CD14-positive monocyte (primary cell): ENCODE measurements around the gene PLSCR3. TPM values are rescaled to one million over a fixed set of nuclear protein-coding genes. Genes with fewer than 3 reads are reported as not detected.

ENCODE experiments used
- DNase-seq, 3 donors: peaks; one replicate each; pipeline ENCODE4 v3.0.0-alpha.2; 2011 to 2022
- H2AFZ ChIP-seq: 2 replicates; pipeline ENCODE4 v1.6.0; 2012; ENCODE audit warnings: mild to moderate bottlenecking, low read depth, low read length, inconsistent platforms; ENCODE audit not compliant: insufficient read depth, poor library complexity, severe bottlenecking
- H3K27ac ChIP-seq, 2 donors: 1 replicate in 1 of 2; 2 replicates in 1 of 2; pipeline ENCODE4 v1.5.1; 2012 to 2013; ENCODE audit warnings: low read length in 2 of 2, control low read depth in 1 of 2, inconsistent platforms in 1 of 2, low read depth in 1 of 2, mild to moderate bottlenecking in 1 of 2
- H3K27me3 ChIP-seq, 2 donors: one replicate each; pipeline versions ENCODE4 v1.6.0 to v1.6.1; 2011 to 2013; ENCODE audit warnings: low read length in 2 of 2; ENCODE audit not compliant: control insufficient read depth in 2 of 2, insufficient read depth in 2 of 2
- H3K36me3 ChIP-seq, 2 donors: replicated peaks in 1 of 2; 1 replicate in 1 of 2; 2 replicates in 1 of 2; pipeline versions ENCODE4 v1.5.1 to v1.6.1; 2012 to 2013; ENCODE audit warnings: low read length in 2 of 2, control low read depth in 1 of 2, inconsistent platforms in 1 of 2, mild to moderate bottlenecking in 1 of 2; ENCODE audit not compliant: insufficient read depth in 2 of 2, control insufficient read depth in 1 of 2
- H3K4me1 ChIP-seq, 2 donors: 1 replicate in 1 of 2; 2 replicates in 1 of 2; pipeline versions ENCODE4 v1.5.1 to v1.6.1; 2012 to 2013; ENCODE audit warnings: low read length in 2 of 2, control low read depth in 1 of 2, inconsistent platforms in 1 of 2, mild to moderate bottlenecking in 1 of 2, moderate library complexity in 1 of 2; ENCODE audit not compliant: insufficient read depth in 2 of 2, control insufficient read depth in 1 of 2
- H3K4me2 ChIP-seq: replicated peaks from 2 replicates; pipeline ENCODE3; 2012; ENCODE audit warnings: low read length, moderate library complexity, mild to moderate bottlenecking; ENCODE audit not compliant: poor library complexity, severe bottlenecking; ENCODE audit errors: extremely low read depth
- H3K4me3 ChIP-seq, 3 experiments: fragments of 200-600 bp in 1 of 3; sonication (generic) in 1 of 3; replicated peaks in 1 of 3; 1 replicate in 2 of 3; 2 replicates in 1 of 3; pipeline ENCODE4 v1.5.1; 2011 to 2013; ENCODE audit warnings: low read length in 3 of 3, mild to moderate bottlenecking in 3 of 3, control low read depth in 2 of 3, low read depth in 2 of 3, inconsistent platforms in 1 of 3, moderate library complexity in 1 of 3
- H3K79me2 ChIP-seq: 2 replicates; pipeline ENCODE4 v1.6.0; 2012; ENCODE audit warnings: mild to moderate bottlenecking, control low read depth, inconsistent platforms, low read length, moderate library complexity; ENCODE audit not compliant: insufficient read depth
- H3K9ac ChIP-seq: 2 replicates; pipeline ENCODE4 v1.6.0; 2017; ENCODE audit warnings: low read length, mild to moderate bottlenecking; ENCODE audit not compliant: insufficient read depth, poor library complexity, severe bottlenecking
- H3K9me3 ChIP-seq, 2 donors: replicated peaks in 1 of 2; 1 replicate in 1 of 2; 2 replicates in 1 of 2; pipeline versions ENCODE4 v1.5.1 to v1.6.1; 2012 to 2013; ENCODE audit warnings: low read length in 2 of 2, control low read depth in 1 of 2; ENCODE audit not compliant: control insufficient read depth in 1 of 2, insufficient read depth in 1 of 2
- H4K20me1 ChIP-seq: 2 replicates; pipeline ENCODE4 v1.6.0; 2012; ENCODE audit warnings: mild to moderate bottlenecking, low read length, control low read depth, moderate library complexity; ENCODE audit not compliant: insufficient read depth
- H3K27ac Mint-ChIP-seq, 7 donors: one replicate each; pipeline ENCODE4 v1.8.0; 2020; ENCODE audit warnings: mild to moderate bottlenecking in 7 of 7, mixed read lengths in 7 of 7, moderate library complexity in 6 of 7, inconsistent platforms in 2 of 7
- H3K27me3 Mint-ChIP-seq, 3 donors: one replicate each; pipeline ENCODE4 v1.8.0; 2021 to 2022; ENCODE audit warnings: low read depth in 3 of 3, mild to moderate bottlenecking in 3 of 3, mixed read lengths in 3 of 3, moderate library complexity in 3 of 3, inconsistent platforms in 1 of 3
- H3K36me3 Mint-ChIP-seq, 2 donors: one replicate each; pipeline ENCODE4 v1.8.0; 2020; ENCODE audit warnings: mixed read lengths in 2 of 2, inconsistent platforms in 1 of 2, mild to moderate bottlenecking in 1 of 2
- H3K4me1 Mint-ChIP-seq: one replicate; pipeline ENCODE4 v1.8.0; 2020; ENCODE audit warnings: mild to moderate bottlenecking, mixed read lengths
- H3K4me3 Mint-ChIP-seq, 2 donors: one replicate each; pipeline ENCODE4 v1.8.0; 2020; ENCODE audit warnings: mild to moderate bottlenecking in 2 of 2, mixed read lengths in 2 of 2, moderate library complexity in 1 of 2
- H3K9me3 Mint-ChIP-seq, 7 donors: one replicate each; pipeline ENCODE4 v1.8.0; 2020 to 2022; ENCODE audit warnings: mixed read lengths in 7 of 7, mild to moderate bottlenecking in 6 of 7, moderate library complexity in 6 of 7, inconsistent platforms in 2 of 7
- CTCF ChIP-seq: fragments of 200-600 bp; IDR thresholded peaks from one replicate; pipeline ENCODE4 v1.8.0; 2022; ENCODE audit warnings: antibody characterized with exemption, mild to moderate bottlenecking
- WGBS: methylation state at CpG from one replicate; pipeline ENCODE4 v1.1.5; 2013; ENCODE audit warnings: missing lambda C conversion rate; ENCODE audit not compliant: insufficient coverage; 5-methylcytosine and 5-hydroxymethylcytosine counted together
- intact Hi-C, 2 donors: fragments of 100-400 bp; cut with micrococcal nuclease; formaldehyde crosslinking; loops; one replicate each; pipeline versions ENCODE4 v1.15.0 to v1.15.1; 2023
- polyA plus RNA-seq, 3 donors: library from polyadenylated mRNA; depleted of rRNA in 1 of 3; unstranded in 2 of 3; stranded (reverse) in 1 of 3; fragments of 300-500 nt in 2 of 3; fragments of >200 nt in 1 of 3; fragmentation: Illumina TruSeq in 2 of 3; gene quantifications; 1 replicate in 2 of 3; 2 replicates in 1 of 3; pipeline ENCODE4 v1.2.3, GENCODE V29; 2012 to 2021

The PLSCR3 gene
- polyA plus RNA-seq, 3 donors, result 37.6 to 70.4 (median 45.7) TPM

GRCh38 chr17:7406235-7406825 is 12.0 kb upstream of the PLSCR3 start:
- Mint-ChIP-seq H3K9me3 (peaks cover 0 to 8% (median 3%) of the 10 kb centered on the region in 7 donors), H3K4me3 (peak overlapping the region; percentile 20 to 85)
- no peak for DNase-seq

More at GRCh38 chr17:7406235-7406825, 12.0 kb upstream of the PLSCR3 start:
- H3K36me3 Mint-ChIP-seq, result peaks cover 5% of the 10 kb centered on the region in 2 donors
- H3K27me3 Mint-ChIP-seq, result peaks cover 36 to 49% (median 44%) of the 10 kb centered on the region in 3 donors
- Histone ChIP-seq H3K79me2 (peaks cover 3% of the 10 kb centered on the region), H3K4me1 (peaks cover 13 to 24% of the 10 kb centered on the region in 2 donors), H3K9ac (no peak overlapping the region), H3K27me3 (peaks cover 4 to 37% of the 10 kb centered on the region in 2 donors), H3K36me3 (no peaks in the 10 kb centered on the region), H3K4me3 (no peak overlapping the region), H3K9me3 (no peaks in the 10 kb centered on the region), H3K4me2 (no peak overlapping the region), H3K27ac (no peak overlapping the region), H4K20me1 (no peaks in the 10 kb centered on the region), H2AFZ (no peak overlapping the region)
- WGBS, result 100% methylated on average over 2 of the region's 12 CpGs
- no peak for TF ChIP-seq CTCF
- intact Hi-C loops, result loop anchor here in 1 of 2 donors (10.0 kb wide), 1 partner anchor 192 kb away; the partner anchor contains the start of genes ACADVL and DLG4
- H3K4me1 Mint-ChIP-seq, result peaks cover 21% of the 10 kb centered on the region
- no peak overlapping the region for H3K27ac Mint-ChIP-seq
